GM06990 (cell line): ENCODE measurements around the gene ATP6V0D1.
A peak's percentile ranks its signal among the peaks of the same experiment; 100 is the strongest.
"Not testable (repeated sequence)": the region's sequence is repeated elsewhere in the genome, so short reads cannot be mapped to it uniquely, and the experiment has no call there.

Experiments used
- DNase-seq: peaks from one replicate; pipeline ENCODE4 v3.0.0-alpha.2; 2011; ENCODE audit not compliant: insufficient read length; ENCODE audit errors: extremely low read depth
- H3K27me3 ChIP-seq: replicated peaks from 2 replicates; pipeline ENCODE4 v1.6.0; 2011; ENCODE audit warnings: low read length; ENCODE audit not compliant: control insufficient read depth, insufficient read depth
- H3K36me3 ChIP-seq: 2 replicates; pipeline ENCODE4 v1.5.1; 2011; ENCODE audit warnings: low read length; ENCODE audit not compliant: control insufficient read depth, insufficient read depth
- H3K4me3 ChIP-seq: replicated peaks from 2 replicates; pipeline ENCODE4 v1.5.1; 2011; ENCODE audit warnings: low read depth, mild to moderate bottlenecking, control low read depth, low read length
- TF ChIP-seq, protein P1 (sequence below): IDR thresholded peaks from 2 replicates; pipeline ENCODE4 v1.5.1; 2011; ENCODE audit warnings: low read length, control low read depth, mild to moderate bottlenecking, inconsistent platforms; ENCODE audit not compliant: insufficient read depth, poor library complexity, severe bottlenecking

The ATP6V0D1 gene

DNA sequence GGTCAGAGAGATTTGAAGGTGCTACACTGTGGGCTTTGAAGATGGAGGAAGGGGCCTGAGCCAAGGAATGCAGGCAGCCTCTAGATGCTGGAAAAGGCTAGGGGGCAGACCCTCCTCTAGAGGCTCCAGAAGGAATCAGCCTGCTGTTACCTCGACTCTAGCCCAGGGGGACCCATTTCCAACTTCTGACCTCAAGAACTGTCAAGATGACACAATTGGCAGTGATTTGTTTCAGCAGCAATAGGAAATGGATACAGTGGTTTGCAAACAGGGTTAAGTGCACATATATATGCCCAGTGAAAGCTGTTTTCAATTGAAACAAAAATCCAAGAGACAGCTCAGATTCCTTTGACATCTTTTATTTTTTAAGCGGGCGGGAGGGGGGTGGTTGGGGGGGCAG, 61.0 kb downstream of the ATP6V0D1 start:
- no peak for DNase-seq
- Histone ChIP-seq H3K36me3 (no peaks in the 10 kb centered on the region), H3K4me3 (no peak overlapping the region), H3K27me3 (no peaks in the 10 kb centered on the region; the same call in none of the 2 replicates)
- TF ChIP-seq, protein P1, sequence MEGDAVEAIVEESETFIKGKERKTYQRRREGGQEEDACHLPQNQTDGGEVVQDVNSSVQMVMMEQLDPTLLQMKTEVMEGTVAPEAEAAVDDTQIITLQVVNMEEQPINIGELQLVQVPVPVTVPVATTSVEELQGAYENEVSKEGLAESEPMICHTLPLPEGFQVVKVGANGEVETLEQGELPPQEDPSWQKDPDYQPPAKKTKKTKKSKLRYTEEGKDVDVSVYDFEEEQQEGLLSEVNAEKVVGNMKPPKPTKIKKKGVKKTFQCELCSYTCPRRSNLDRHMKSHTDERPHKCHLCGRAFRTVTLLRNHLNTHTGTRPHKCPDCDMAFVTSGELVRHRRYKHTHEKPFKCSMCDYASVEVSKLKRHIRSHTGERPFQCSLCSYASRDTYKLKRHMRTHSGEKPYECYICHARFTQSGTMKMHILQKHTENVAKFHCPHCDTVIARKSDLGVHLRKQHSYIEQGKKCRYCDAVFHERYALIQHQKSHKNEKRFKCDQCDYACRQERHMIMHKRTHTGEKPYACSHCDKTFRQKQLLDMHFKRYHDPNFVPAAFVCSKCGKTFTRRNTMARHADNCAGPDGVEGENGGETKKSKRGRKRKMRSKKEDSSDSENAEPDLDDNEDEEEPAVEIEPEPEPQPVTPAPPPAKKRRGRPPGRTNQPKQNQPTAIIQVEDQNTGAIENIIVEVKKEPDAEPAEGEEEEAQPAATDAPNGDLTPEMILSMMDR, result no peak

DNA sequence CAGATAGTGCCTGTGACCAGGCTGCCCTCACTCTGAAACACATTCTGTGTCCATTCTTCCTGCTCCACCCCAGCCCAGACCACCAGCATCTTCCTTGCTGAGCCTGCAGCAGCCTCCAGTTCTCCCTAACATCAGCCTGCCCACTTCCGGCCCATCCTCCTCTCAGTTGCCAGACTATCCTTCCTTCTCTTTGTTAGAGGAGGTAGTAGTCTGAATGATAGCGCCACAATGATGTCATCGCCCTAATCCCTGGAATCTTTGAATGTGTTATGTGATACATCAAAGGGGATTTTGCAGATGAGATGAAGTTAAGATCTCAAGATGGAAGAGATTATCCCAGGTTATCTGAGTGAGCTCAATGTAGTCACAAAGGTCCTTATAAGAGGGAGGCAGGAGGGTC, 61.5 kb downstream of the ATP6V0D1 start:
- Histone ChIP-seq H3K27me3 (no peaks in the 10 kb centered on the region; the same call in none of the 2 replicates), H3K4me3 (no peak overlapping the region), H3K36me3 (no peaks in the 10 kb centered on the region)
- no peak for DNase-seq
- TF ChIP-seq, protein P1, result no peak

DNA sequence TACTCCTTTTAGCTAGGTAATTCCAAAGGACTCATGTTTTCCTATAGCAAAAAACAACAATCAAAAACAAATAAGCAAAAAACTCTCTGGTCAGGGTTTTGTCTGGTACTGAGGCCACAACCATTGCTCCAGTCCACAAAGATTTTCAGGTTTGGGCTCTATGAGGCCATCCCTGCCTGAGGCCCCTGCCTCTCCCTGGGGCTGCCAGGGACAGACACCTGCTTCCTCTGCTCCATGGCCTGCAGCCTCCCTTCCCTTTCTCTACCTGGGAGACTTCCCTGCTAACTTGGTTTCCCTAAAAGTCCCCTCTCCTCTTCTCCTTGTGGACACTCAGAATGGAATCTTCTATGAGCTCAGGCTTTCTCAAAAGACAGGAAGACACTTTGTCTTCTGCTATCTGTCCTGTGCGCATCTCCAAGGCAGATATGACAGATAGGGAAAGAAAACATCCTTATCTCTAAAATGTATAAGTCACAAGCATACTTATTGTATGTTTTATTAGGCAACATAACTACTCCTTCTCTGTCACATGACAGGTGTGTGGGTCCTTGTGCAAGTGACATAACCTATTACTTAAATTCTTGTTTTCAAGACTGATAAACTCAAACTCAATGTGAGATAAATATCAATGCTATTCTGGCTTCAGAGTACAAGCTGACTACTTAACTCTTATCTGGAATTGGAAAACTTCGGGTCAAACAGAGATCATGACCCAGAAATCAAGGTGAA, 63.5 kb downstream of the ATP6V0D1 start:
- Histone ChIP-seq H3K27me3 (no peaks in the 10 kb centered on the region; the same call in none of the 2 replicates), H3K4me3 (no peak overlapping the region), H3K36me3 (no peaks in the 10 kb centered on the region)
- no peak for DNase-seq
- TF ChIP-seq, protein P1, result no peak

DNA sequence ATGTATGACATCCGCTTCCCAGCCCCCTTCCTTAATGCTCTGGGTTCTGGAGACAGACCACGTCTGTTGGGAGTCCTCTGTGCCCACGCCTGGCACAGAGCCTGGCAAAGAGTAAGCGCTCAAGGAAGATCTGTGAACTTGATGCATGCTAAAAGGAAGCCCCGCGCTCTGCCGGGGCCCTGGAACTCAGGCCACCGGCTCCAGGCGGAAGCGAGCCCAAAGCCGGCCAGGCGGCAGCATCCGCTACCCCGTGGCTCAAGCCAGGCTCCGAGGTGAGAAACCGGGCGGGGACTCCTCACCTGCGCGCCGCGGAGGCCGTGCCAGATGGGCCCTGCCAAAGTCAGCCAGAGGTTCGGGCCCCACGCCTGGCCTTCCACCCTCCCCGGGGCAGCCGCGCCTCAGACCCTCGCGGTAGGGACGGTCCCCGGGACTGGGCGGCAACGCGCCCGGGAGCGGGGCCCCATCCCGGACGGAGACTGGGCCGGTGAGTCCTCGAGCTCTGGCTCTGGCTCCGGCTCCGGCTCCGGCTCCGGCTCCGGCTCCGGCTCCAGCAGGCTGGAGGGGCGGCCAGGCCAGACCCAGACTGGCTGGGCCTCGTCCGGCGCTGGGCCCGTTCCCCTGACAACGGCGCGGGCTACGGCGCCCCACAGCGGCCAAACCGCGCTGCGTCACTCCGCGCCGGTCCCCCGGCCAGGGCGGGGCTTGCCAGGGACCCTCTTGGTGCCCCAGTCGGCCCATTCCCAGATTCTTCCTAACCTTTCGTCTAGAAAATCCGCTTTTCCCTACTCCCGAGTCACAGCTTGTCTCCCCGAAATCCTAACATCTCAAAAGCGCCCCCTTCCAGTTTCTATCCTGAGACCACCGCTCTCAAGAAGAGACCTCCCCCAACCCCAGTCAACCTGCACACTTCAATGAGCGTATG, 64.8 kb downstream of the ATP6V0D1 start, which contains the start of gene ZDHHC1:
ZDHHC1 (minus strand) TSS at position 606 of the 922 bp plus-strand sequence. CDS start 8,702 bp downstream, outside the sequence.
- Histone ChIP-seq H3K27me3 (no peaks in the 10 kb centered on the region; the same call in 1 of the 2 replicates), H3K36me3 (no peaks in the 10 kb centered on the region), H3K4me3 (peak within 1 kb of the TSS; percentile 70)
- DNase-seq, result peak; percentile 73
- TF ChIP-seq, protein P1, result peak; percentile 46

DNA sequence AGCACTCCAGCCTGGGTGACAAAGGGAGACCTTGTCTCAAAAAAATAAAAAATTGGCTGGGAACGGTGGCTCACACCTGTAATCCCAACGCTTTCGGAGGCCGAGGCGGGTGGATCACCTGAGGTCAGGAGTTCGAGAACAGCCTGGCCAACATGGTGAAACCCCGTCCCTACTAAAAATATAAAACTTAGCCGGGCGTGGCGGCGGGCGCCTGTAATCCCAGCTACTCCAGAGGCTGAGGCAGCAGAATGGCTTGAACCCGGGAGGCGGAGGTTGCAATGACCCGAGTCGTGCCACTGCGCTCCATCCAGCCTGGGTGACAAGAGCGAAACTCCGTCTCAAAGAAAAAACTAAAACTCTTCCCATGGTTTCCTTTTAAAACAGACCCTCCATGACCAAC, 65.5 kb downstream of the ATP6V0D1 start:
- DNase-seq, H3K36me3 ChIP-seq, H3K27me3 ChIP-seq, H3K4me3 ChIP-seq: not testable (repeated sequence)
